IMR-90 (cell line): Measurements from ENCODE around the gene PSPH. TPM values are rescaled to one million over a fixed set of nuclear protein-coding genes. Genes with fewer than 3 reads are reported as not detected.
A peak's percentile ranks its signal among the peaks of the same experiment; 100 is the strongest.
"Not testable (repeated sequence)": the region's sequence is repeated elsewhere in the genome, so short reads cannot be mapped to it uniquely, and the experiment has no call there.

Experiments used
- ATAC-seq: fragments of 200-7000 bp; cut with Tn5 transposase; 2 replicates; pipeline ENCODE4 v1.9.1; 2020; ENCODE audit warnings: low read depth, mild to moderate bottlenecking, moderate library complexity
- BruUV-seq: library from RNA; stranded (reverse); fragments of 400-500 nt; replicated peaks from 2 replicates; lab custom pipeline; 2021; lab: Mats Ljungman, UMichigan
- CTCF ChIA-PET: fragments of 300-600 bp; formaldehyde crosslinking; extraction: SDS; loops from one replicate; lab custom pipeline; 2021; ENCODE audit warnings: antibody characterized with exemption; lab: Yijun Ruan, JAX
- POLR2A ChIA-PET: fragments of 300-600 bp; sonication (Branson Sonifier 250); formaldehyde crosslinking; loops from one replicate; lab custom pipeline; 2022; ENCODE audit warnings: antibody characterized with exemption; ENCODE audit not compliant: unreplicated experiment; lab: Charles Lee
- DNase-seq: peaks from one replicate; pipeline ENCODE4 v3.0.0; 2013
- H2AFZ ChIP-seq: replicated peaks from 2 replicates; pipeline ENCODE3; 2013; ENCODE audit warnings: low read length, mild to moderate bottlenecking; ENCODE audit not compliant: poor library complexity
- H2AK5ac ChIP-seq: 2 replicates; pipeline ENCODE4 v1.6.1; 2013; ENCODE audit warnings: low read depth, low read length, inconsistent platforms
- H2AK9ac ChIP-seq: replicated peaks from 2 replicates; pipeline ENCODE3; 2013; ENCODE audit warnings: mild to moderate bottlenecking, low read depth, low read length, moderate library complexity; ENCODE audit not compliant: poor library complexity
- H2BK120ac ChIP-seq: 2 replicates; pipeline ENCODE4 v1.6.1; 2013; ENCODE audit warnings: low read depth, low read length, inconsistent platforms
- H2BK15ac ChIP-seq: 3 replicates; pipeline ENCODE4 v1.6.1; 2013; ENCODE audit warnings: low read depth, low read length, inconsistent platforms
- H2BK20ac ChIP-seq: 2 replicates; pipeline ENCODE4 v1.6.1; 2013; ENCODE audit warnings: low read depth, mild to moderate bottlenecking, inconsistent platforms, low read length, moderate library complexity
- H2BK5ac ChIP-seq: 2 replicates; pipeline ENCODE4 v1.6.1; 2013; ENCODE audit warnings: mild to moderate bottlenecking, low read depth, low read length, inconsistent platforms; ENCODE audit not compliant: poor library complexity, severe bottlenecking
- H3K14ac ChIP-seq: replicated peaks from 2 replicates; pipeline ENCODE4 v1.6.1; 2013; ENCODE audit warnings: low read depth, low read length, inconsistent platforms
- H3K18ac ChIP-seq: 2 replicates; pipeline ENCODE4 v1.6.1; 2013; ENCODE audit warnings: low read depth, low read length, control low read depth
- H3K23ac ChIP-seq: 2 replicates; pipeline ENCODE4 v1.6.1; 2013; ENCODE audit warnings: low read depth, low read length, inconsistent platforms
- H3K27ac ChIP-seq: 2 replicates; pipeline ENCODE4 v1.5.1; 2013; ENCODE audit warnings: mild to moderate bottlenecking, control low read depth, low read length; ENCODE audit not compliant: insufficient read depth
- H3K27me3 ChIP-seq: 2 replicates; pipeline ENCODE4 v1.6.1; 2013; ENCODE audit warnings: low read length; ENCODE audit not compliant: control insufficient read depth, insufficient read depth
- H3K36me3 ChIP-seq: 2 replicates; pipeline ENCODE4 v1.6.1; 2013; ENCODE audit warnings: low read length, mixed read lengths; ENCODE audit not compliant: control insufficient read depth, insufficient read depth
- H3K4ac ChIP-seq: 2 replicates; pipeline ENCODE4 v1.6.1; 2013; ENCODE audit warnings: low read depth, low read length, inconsistent platforms
- H3K4me1 ChIP-seq: 2 replicates; pipeline ENCODE4 v1.6.1; 2013; ENCODE audit warnings: low read length, mixed read lengths; ENCODE audit not compliant: control insufficient read depth, insufficient read depth
- H3K4me2 ChIP-seq: 2 replicates; pipeline ENCODE4 v1.6.1; 2013; ENCODE audit warnings: low read depth, mild to moderate bottlenecking, control low read depth, low read length, moderate library complexity
- H3K4me3 ChIP-seq: 2 replicates; pipeline ENCODE4 v1.5.1; 2013; ENCODE audit warnings: low read depth, mild to moderate bottlenecking, control low read depth, low read length, moderate library complexity; ENCODE audit not compliant: insufficient read depth
- H3K56ac ChIP-seq: 2 replicates; pipeline ENCODE4 v1.6.1; 2013; ENCODE audit warnings: low read length, inconsistent platforms; ENCODE audit not compliant: insufficient read depth; ENCODE audit errors: extremely low read depth
- H3K79me1 ChIP-seq, 2 experiments: 2 replicates each; pipeline ENCODE4 v1.6.1; 2013; ENCODE audit warnings: low read length in 2 of 2, inconsistent platforms in 1 of 2, low read depth in 1 of 2
- H3K9ac ChIP-seq: 2 replicates; pipeline ENCODE4 v1.6.1; 2013; ENCODE audit warnings: low read depth, low read length, control low read depth
- H3K9me1 ChIP-seq: 2 replicates; pipeline ENCODE4 v1.6.1; 2013; ENCODE audit warnings: low read length, inconsistent platforms; ENCODE audit not compliant: insufficient read depth
- H3K9me3 ChIP-seq: 2 replicates; pipeline ENCODE4 v1.6.1; 2013; ENCODE audit warnings: low read length; ENCODE audit not compliant: control insufficient read depth, insufficient read depth
- H4K20me1 ChIP-seq: 2 replicates; pipeline ENCODE4 v1.6.1; 2013; ENCODE audit warnings: low read length, inconsistent platforms; ENCODE audit not compliant: insufficient read depth
- H4K5ac ChIP-seq: 2 replicates; pipeline ENCODE4 v1.6.1; 2013; ENCODE audit warnings: mild to moderate bottlenecking, low read depth, low read length, control low read depth
- H4K8ac ChIP-seq, 2 experiments: 2 replicates each; pipeline ENCODE4 v1.6.1; 2013; ENCODE audit warnings: low read depth in 2 of 2, low read length in 2 of 2, control low read depth in 1 of 2, inconsistent platforms in 1 of 2
- H4K91ac ChIP-seq: 2 replicates; pipeline ENCODE4 v1.6.1; 2013; ENCODE audit warnings: low read depth, low read length, inconsistent platforms; ENCODE audit not compliant: insufficient read depth
- WGBS, 2 experiments: methylation state at CpG; one replicate each; pipeline versions ENCODE4 v1.1.5 to v1.1.7; 2013; ENCODE audit warnings: missing lambda C conversion rate in 2 of 2; ENCODE audit not compliant: insufficient read length in 1 of 2; ENCODE audit errors: extremely low coverage in 2 of 2; 5-methylcytosine and 5-hydroxymethylcytosine counted together
- dilution Hi-C: fragments of 300-500 bp; cut with HindIII; formaldehyde crosslinking; loops from one replicate; pipeline ENCODE4 v1.14.3; 2018; ENCODE audit warnings: low sequenced_read_pairs; ENCODE audit not compliant: unreplicated experiment
- in situ Hi-C: fragments of 300-500 bp; cut with MboI; formaldehyde crosslinking; loops from 3 replicates; pipeline ENCODE4 v1.14.3; 2019; ENCODE audit warnings: low sequenced_read_pairs, inconsistent platforms, mixed read lengths
- intact Hi-C: fragments of 100-400 bp; cut with micrococcal nuclease; formaldehyde crosslinking; loops from 2 replicates; pipeline ENCODE4 v1.10.0; 2022
- polyA plus RNA-seq, 3 experiments: library from polyadenylated mRNA; depleted of rRNA; stranded (reverse); fragments of >200 nt; gene quantifications; 2 replicates each; pipeline ENCODE4 v1.2.3, GENCODE V29; 2012; ENCODE audit warnings: low replicate concordance in 1 of 3
- total RNA-seq: library from RNA; depleted of rRNA; stranded (reverse); fragments of >200 nt; gene quantifications from 2 replicates; pipeline ENCODE4 v1.2.3, GENCODE V29; 2012

Gene PSPH
- total and polyA plus RNA-seq, 2 of the 4 experiments (the other 2 are of a cell fraction) = 31.8 to 48.4 TPM

DNA sequence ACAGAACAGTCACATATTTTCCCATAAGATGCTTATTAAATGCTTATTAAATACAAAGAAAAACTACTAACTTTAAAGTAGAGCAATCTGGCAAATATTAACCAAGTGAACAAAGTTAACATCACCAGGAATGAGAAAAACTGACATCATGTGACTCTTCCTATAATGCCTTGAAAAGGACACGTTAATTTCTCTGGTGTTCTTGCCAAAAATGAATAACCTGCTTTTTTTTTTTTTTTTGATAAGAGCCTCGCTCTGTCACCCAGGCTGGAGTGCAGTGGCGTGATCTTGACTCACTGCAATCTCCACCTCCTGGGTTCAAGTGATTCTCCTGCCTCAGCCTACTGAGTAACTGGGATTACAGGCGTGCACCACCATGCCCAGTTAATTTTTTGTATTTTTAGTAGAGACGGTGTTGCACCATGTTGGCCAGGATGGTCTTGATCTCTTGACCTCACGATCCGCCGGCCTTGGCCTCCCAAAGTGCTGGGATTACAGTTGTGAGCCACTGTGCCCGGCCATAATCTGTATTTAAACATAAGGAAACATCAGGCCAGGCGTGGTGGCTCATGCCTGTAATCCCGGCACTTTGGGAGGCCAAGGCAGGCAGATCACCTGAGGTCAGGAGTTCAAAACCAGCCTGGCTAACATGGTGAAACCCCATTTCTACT, 3.7 kb downstream of the PSPH start:
- H3K4ac ChIP-seq, ATAC-seq, H3K56ac ChIP-seq, H4K5ac ChIP-seq, H2AFZ ChIP-seq, H3K4me2 ChIP-seq, H3K36me3 ChIP-seq, H2AK5ac ChIP-seq, H4K8ac ChIP-seq, H4K20me1 ChIP-seq, in situ Hi-C loops, H4K91ac ChIP-seq, dilution Hi-C loops, H3K4me1 ChIP-seq, H3K23ac ChIP-seq, H3K4me3 ChIP-seq, H3K14ac ChIP-seq, H2BK20ac ChIP-seq, H2AK9ac ChIP-seq, H2BK120ac ChIP-seq, CTCF ChIA-PET, H3K9ac ChIP-seq, H3K9me3 ChIP-seq, H2BK15ac ChIP-seq, BruUV-seq, DNase-seq, H3K9me1 ChIP-seq, H3K27me3 ChIP-seq, POLR2A ChIA-PET, H3K18ac ChIP-seq: not testable (repeated sequence)
- peak overlapping the region; percentile 77 for H2BK5ac ChIP-seq
- peak overlapping the region; percentile 85; the same call in 1 of the 2 replicates for H3K27ac ChIP-seq
- H3K79me1 ChIP-seq = peaks cover 18 to 29% of the 10 kb centered on the region in 2 experiments
- intact Hi-C loops = loop anchor here (2.0 kb wide), 1 partner anchor 15 kb away; no protein-coding TSS in a partner anchor
- 80% methylated on average over 1 of the region's 11 CpGs; no CpG with 5 or more reads in 1 of the 2 experiments for WGBS, 2 experiments
